Cerebellar nuclear complex (tissue), 1 donor: ENCODE measurements around the gene GPR52.

Experiments
- DNase-seq, 2 experiments: peaks; one replicate each; lab custom pipeline; 2025; lab: John Stamatoyannopoulos, UW

The GPR52 gene

GRCh38 chr1:174466607-174467006 lies 18.8 kb downstream of the GPR52 start:
- no peak for DNase-seq

GRCh38 chr1:174469052-174469451 lies 21.3 kb downstream of the GPR52 start:
- DNase-seq: no peak

GRCh38 chr1:174469687-174470086 lies 21.9 kb downstream of the GPR52 start:
- no peak for DNase-seq

- DNase-seq: no peak
These were observed 31.5 kb downstream of the GPR52 start for GRCh38 chr1:174479281-174479680.

GRCh38 chr1:174480324-174480723 lies 32.6 kb downstream of the GPR52 start:
- DNase-seq: no peak

GRCh38 chr1:174491606-174492005 lies 43.8 kb downstream of the GPR52 start:
- no peak for DNase-seq

- DNase-seq: no peak
These were observed 49.7 kb downstream of the GPR52 start for GRCh38 chr1:174497478-174497877.
